ENCODE results near the gene MOK.

Gene MOK

DNA sequence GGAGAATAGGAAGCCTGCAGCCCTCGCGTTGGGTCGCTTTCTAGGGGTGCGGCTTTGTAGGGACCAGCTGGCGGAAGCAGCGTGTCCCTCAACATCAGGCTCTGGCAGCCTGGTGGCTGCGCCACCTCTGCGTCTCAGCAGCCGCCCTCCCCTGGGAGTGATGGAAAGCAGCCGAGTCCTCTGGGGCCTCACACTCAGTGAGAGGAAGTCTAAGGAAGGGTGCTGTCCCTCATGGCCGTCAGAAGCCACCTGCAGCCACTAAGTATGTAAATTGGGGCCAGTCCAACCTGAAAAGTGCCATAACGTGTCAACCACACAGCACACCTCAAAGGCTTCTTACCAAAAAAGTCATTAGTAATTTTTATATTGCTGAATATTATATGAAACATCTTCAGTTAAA, 84.9 kb downstream of the MOK start:
- DNase-seq, result no peak

DNA sequence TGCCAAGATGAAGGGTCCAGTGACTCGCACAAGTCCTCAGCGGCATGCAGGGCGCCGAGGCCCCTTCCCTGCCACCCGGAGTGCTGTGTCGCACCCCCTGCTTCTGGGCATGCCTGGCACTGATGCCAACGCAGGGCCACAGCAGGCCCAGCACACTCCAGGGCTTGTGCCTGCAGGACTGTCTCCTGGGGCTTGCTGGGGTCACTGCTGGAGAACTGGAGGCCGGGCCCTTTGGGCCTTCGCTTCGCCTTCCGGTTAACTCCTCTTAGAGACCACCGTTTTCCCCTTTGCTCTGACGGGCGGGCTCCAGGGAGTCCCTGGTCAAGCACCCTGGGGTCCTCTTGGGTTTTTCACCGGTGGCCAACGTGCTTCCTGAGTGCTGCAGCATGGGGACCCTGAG, 85.6 kb downstream of the MOK start:
- DNase-seq, result no peak

DNA sequence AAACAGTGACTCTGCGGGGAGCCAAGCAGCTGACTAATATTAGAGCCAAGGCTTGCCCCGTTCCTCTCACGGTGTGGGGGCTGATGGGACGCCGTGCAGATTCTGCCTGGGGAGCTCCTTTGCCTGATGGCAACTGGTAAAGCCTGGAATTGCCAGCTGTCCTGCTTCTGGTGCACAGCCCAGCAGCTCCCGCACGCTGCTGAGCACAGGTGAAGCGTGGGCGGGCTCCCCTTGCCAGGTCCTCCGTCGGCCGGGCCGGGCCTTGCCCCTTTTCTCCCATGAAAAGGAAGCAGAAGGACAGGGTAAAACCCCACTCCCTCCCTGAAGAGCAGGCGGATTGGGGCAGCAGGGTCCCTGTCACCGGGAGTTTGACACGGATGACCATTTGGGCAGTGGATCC, 86.3 kb downstream of the MOK start:
- no peak for DNase-seq

DNA sequence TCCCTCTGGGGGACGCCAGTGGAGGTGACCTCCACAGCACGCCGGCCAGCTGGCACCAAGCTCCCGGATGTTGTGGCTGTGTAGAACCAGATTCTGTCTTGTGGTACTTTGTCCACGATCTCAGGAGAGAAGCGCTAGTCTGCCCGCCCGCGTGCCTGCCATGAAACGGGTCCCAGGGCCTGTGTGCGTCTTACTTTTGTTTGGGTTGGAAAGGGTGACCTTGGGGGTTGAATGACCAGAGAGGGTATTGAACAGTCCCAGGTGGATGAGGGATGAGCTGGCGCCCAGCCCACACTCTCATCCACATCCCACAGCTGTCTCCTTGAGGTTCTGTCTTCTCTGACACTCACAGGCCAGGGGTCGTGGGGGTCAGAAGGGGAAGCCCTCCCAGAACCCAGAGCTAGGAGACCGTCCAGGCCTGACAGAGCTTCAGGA, 87.0 kb downstream of the MOK start:
- no peak for DNase-seq

DNA sequence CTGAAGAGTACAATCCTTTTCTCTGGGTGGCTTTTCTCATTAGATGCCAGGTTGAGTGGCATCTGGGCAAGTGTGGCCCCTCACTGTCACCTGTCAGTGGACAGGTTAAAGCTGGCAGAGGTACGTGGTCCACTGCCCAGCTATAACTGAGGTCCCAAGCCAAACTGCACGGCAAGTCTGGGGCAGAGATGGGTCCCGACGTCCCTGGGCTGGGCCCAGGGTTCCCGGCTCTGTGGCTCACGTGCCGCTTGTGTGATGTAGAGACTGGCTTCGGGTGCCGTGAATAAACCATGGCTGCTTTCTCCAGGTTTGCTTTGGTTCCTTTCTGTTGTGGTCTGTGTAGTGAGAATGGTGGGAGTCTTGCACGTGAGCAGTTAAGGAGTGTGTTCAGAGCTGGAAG, 87.6 kb downstream of the MOK start:
- no peak for DNase-seq

DNA sequence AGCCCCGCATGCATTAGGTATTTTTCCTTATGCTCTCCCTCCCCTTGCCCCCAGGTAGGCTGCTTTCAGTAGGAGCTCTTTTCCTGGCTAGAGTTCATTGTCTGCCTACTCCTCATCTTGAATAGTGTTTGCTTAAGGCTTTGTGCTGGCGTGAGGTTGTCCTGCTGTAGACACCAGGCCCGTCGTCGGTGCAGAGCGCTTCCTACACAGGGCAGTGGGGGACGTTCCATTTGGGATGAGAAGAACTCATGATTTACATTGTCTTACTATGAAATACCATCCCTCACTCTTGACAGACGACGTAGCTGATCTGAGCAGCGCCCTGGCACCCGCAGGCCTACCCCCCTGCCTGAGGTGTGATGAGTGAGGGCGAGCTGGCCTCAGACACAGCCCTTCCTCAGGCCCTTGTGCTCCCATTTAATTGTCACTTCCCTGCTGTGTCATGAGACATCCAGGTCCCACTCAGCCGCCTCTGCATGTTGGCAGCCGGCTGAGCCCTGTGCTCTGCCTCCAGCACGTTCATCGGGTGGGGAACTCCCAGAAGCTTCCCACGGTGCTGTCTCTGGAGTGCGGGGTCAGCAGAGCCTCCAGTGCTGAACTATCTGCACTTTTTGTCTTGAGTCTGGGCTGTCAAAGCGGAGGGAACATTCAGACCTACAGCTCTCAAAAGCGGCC, 89.3 kb downstream of the MOK start:
- DNase-seq, result no peak

DNA sequence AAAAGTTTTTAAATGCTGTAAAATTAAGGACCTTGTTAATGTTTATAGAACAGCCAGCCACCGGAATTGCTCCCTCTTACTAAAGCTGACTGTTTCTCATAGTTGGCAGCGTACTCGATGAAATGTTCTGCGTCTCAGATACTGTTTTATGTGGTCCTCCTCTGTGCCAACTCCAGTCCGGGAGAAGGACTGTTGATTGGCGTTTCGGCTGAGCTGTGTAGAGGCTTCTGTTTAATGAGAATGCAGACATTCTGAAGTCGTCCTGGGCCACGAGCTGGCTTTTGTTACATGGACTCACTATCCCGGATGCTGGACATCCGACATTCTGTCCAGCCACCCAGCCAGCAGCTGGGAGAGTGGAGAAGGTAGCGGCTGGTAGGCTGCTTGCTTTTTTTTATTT, 89.9 kb downstream of the MOK start:
- no peak for DNase-seq

DNA sequence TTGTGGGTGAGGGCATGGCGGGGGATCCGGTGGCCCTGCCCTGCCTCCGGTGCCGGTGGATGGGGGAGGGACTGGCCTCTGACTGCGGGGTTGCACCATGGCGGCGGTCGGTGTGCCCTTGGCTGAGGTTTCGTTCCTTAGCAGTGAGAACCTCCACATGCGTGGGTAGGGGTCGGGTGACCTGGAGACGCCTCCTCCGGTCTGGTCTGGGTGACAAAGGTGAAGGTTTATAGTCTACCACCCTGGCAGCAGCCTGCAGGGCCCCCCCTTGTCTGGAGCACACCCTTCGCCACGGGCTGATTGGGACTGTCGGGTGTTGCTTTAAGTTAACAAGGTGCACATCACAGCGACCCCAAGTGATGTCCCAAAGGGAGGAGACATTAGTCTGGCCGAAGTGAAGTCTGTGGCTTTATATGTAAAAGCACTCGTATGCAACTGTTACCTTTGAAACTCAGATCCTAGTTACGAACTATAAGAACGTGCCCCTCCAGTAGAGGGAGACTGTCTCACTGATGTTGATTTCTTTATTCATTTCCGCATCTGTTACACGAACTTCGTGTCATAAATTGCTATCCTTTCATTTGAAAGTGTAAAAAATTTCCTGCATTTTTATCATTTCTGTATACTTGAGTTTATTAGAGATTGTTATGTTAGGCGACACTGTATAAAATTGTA, 90.8 kb downstream of the MOK start:
- DNase-seq, result no peak

DNA sequence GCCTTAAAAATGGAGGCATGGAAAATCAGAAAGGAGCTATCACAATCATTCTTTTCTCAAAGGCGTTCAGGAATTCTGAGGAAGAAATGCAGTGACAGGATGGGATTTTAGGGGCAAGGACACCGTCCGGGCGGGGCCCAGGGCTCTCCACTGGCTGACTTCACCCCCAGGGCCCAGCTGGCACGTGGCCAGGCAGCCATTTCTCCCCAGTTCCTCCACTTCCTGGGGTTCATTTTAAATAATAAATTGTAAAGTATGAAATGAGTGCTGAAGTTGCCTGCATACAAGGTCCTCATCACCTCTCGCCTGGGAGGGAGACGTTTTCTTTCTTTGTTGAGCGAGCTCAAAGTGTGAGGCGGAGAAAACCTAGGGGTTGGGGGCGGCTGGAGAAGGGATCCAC, 91.5 kb downstream of the MOK start:
- DNase-seq, result no peak

DNA sequence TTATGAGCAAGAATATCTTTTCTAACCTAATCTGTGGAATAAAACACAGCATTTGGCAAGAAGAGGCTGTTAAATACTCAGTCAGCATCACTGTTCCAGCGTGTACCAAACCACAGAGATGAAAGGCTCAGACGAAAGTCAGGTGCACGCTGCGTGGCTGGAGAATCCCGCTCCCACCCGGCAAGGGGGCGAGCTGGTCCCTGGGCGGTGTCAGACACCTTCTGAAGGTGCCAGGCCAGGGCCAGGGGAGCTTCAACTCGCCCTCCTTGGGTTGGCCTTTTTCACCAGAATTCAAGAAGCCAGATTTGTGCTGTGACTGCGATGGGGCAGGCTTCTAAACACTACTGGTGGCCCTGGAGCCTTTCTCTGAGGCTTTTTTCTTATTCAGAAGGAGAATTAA, 92.1 kb downstream of the MOK start:
- DNase-seq, result no peak

DNA sequence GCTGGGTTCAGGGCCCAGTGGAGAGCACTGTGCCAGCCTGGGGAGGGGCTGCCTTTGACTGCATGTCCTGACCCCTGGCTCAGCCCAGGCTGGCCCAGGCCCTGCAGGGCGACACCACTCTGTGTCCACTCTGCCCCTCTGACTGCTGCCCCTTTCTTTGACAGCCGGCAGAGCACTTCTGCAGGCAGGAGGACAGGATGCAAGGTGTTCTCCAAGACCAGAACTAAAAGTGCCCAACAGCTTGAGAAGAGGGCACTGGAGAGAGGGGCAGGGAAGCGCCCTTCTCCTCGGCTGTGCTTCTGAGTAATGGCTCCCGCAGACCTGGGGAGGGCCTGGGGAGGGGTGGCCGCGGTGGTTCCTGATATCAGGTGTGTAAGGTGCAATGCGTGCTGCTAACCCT, 92.6 kb downstream of the MOK start:
- DNase-seq, result no peak

DNA sequence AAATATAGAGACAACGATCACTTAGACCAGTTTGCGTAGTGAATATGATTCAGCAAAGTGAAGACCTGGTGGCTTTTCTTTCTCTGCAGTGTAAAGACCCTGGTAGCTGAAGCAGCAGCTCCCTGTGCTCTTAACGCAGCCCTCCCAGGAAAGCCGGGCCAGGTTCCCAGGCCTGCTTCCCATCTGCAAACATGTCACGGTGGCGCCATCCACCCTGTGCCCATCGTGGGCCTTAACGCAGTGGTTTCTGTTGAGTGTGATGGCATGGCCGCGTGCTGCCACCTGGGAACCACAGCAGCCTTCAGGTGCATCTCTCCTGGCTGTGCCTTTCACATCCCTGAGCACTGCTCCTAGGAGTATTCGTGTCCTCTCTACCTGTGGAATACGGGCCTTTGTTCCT, 93.7 kb downstream of the MOK start:
- DNase-seq, result no peak

DNA sequence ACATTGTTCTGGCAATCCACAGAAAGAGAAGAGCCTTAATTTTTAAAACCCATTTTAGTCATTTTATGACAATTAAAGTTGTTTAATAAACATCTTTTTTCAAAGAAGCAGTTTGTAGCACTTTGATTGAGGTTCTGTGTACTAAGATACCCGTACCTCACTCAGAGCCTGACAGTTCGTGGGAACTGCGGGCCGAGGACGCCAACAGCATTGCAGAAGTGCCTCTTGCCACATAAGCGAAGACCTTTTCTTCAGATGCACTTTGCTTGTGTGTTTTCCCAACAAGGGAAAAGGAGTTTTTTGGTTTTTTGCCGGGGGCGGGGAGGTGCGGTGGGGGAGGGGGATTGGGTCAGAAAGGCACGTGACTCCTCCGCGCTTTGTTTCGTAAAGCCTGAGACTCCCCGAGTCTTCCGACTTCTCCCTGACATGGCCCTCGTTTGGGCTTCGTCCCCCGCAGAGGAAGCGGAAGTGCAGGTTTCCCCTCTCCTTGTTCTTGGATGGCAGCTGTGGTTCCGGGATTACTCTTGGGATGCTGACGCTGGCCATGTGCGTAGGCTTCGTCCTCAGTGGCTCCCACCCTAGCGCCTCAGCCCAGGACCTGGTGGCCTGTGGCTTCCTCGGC, 94.4 kb downstream of the MOK start:
- no peak for DNase-seq

DNA sequence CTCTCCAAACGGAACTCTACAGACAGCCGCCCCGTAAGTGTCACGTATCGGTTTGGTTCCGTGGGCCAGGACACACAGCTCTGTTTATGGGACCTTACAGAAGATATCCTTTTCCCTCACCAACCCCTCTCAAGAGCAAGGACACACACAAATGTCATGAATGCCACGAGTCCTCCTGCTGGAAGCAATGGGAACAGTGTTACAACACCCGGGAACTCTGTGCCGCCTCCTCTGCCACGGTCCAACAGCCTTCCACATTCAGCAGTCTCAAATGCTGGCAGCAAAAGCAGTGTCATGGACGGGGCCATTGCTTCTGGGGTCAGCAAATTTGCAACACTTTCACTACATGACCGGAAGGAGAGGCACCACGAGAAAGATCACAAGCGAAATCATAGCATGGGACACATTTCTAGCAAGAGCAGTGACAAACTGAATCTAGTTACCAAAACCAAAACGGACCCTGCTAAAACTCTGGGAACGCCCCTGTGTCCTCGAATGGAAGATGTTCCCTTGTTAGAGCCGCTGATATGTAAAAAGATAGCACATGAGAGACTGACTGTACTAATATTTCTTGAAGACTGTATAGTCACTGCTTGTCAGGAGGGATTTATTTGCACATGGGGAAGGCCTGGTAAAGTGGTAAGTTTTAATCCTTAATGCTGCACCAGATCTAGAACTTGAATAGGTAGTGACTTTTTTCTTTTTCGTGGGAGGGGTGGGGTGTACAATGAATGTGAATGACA, 95.6 kb downstream of the MOK start:
- no peak for DNase-seq

DNA sequence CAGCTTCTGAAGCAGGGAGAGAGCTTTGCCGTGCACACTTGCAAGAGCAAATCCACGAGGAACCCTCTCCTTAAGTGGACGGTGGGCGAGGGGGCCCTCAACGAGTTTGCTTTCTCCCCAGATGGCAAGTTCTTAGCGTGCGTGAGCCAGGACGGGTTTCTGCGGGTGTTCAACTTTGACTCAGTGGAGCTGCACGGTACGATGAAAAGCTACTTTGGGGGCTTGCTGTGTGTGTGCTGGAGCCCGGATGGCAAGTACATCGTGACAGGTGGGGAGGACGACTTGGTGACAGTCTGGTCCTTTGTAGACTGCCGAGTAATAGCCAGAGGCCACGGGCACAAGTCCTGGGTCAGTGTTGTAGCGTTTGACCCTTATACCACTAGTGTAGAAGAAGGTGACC, 96.2 kb downstream of the MOK start:
- no peak for DNase-seq

DNA sequence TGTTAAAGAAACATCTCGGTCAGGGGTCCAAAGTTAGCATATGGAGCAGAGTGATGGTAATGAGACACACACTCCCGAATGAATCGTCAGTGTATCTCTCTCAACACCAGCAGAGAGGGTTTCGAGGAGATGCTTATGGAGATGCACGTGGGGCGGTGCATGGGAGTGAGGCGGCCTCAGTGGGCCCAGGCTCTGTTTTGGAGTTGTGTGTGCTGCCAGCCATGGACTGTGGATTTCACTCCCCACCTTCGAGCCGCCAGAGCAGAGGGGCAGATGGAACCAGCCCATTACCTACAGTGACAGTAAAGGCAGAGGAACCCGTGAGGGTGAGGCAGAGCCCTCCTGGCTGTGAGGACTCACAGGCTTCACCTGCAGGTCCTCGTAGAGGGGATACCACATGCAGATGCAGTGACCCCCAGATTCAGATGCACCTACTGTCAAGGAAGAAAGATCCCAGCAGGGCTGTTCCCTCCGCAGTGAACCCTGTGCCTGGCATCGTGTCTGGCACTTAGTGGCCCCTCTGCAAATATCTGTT, 97.1 kb downstream of the MOK start:
- DNase-seq, result no peak

DNA sequence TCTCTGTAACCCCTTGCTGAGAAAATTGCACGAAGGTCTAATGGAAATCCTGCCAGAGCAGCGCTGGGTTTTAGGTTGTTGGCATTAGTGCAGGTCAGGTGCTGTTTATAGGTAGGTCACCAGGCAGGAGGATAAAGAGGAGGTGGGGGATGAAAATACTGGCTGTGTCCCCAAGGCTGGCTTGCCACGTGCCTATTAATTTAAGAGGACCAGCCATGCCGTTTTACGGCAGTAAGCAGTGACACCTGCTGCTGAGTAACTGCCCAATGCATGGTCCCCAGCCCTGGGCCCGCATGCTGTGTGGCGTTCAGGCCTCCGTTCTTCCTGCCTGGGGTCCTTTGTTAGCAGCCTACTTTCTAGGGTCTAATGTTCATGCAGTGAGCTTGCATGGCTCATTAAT, 98.0 kb downstream of the MOK start:
- DNase-seq, result no peak

DNA sequence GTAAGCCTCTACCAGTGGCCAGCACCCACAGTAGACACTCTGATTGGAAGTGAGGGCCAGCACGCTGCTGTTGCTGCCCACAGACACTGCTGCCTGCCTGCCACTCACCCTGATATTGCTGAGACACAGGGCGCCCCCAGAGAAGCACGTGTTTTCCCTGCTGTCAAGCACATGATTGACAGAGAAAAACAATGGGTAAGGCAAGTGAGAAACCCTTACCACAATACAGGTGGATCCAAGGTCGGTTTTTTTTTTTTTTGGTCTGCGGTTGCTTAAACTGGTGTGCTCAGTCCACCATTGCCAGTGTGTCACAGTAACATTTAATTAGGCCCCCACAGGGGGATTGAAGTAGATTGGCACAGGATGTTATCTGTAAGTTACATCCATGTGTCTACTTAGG, 99.4 kb downstream of the MOK start:
- DNase-seq, result no peak

DNA sequence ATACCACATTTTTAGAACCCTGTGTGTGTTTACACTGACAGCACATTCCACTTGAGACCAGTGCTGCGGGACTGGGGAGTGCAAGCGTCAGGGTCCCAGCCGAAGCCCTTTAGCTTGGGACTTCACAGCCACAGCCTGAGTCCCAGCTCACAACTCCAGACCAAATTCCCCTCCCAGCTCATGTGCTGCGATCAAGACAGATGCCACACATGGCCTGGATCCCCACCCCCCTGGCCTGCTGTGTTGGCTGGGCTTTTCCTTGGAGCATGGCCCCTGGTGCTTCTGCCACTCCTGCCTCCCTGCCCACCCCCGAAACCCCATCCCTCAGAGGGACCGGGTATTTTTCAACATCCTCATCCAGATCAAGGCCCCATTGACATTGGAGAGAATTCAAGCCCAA, 101.6 kb downstream of the MOK start:
- no peak for DNase-seq

DNA sequence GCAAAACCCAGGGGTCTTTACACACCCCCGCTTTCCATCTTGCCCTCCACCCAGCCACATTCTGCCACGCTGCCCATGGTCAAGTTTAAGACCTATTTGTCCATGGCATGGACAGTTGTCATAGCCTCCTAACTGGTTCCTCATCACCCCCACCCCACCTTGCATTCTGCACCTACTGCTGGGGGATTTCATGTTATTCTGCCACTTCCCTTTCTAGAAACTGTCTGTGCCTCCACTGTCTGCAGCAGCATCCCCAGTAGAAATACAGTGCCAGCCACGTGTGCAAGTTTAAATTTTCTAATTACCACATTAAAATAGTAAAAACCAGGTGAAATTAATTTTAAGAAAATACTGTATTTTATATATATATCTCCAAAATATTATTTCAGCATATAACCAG, 102.0 kb downstream of the MOK start:
- DNase-seq, result no peak

DNA sequence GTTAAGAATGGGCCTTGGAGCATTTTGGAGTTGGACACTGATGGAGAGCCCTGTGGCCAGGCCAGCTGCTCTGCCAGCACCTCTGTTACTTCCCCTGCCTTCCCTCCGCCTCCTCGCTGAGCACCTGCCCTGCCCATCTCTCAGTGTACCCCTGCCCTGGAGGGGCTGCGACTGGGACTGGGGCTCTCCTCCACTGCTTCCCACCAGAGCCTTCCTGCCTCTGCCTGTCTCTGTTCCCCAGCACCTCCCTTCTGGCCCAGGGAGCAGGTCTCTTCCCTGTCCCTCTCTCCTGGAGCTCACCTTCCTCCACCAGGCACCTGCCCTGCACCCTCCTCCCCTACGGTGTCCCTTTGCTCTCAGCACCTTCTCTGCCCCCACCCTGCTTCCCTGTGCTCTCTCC, 103.2 kb downstream of the MOK start:
- DNase-seq, result no peak

DNA sequence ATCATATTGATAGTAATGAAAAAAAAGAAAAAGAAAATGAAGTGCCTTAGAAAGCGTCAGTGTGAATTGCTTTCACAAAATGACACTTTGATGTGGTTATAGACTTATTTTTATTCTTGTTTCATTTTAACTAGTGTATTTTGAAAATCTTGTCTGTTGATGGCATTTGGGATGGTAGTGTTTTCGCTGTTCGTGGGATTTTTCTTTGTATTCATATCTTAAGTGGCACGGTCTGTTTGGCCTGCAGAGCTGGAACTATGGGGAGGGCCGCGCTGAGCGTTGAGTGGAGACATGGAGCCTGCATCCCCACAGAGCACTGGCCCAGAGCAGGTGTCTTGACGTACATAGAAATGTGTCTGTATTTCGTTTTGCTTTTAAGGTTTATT, 103.6 kb downstream of the MOK start:
- DNase-seq, result no peak

DNA sequence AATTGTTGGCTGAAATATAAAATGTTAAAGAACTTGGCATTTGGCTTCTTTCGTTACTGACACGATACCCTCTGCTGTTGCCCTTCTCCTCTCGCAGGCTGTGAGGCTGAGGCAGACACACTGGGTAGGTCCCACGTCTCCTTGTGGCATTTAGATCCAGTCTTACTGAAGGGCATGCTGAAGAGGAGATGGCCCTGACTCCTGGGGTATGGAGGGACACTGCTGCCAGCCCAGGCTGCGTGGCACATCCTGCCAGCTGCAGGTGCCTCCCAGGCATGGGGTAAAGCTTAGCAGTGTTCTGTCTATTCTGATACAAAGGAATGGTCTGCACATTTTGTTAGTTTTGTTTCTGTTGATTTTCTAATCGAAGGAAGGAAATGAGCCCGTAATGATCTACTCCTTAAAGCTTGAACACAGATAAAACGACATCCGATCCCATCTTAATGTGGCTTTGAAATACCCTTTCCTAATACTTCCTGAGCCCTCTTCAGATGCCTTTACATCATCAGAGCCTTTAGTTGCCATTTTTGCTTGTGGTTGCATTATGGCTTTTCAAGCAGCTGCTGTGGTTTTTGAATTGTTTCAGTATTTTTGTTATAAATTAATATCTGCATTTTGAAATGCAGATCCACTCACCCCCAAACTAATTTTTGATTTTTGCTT, 104.1 kb downstream of the MOK start:
- no peak for DNase-seq
